GM18858 (cell line): ENCODE results near the gene TNFAIP2.

Source experiments
- ATAC-seq: cut with Tn5 transposase; IDR thresholded peaks from one replicate; pipeline ENCODE4 v1.9.1; 2021; ENCODE audit not compliant: unreplicated experiment

The TNFAIP2 gene

DNA sequence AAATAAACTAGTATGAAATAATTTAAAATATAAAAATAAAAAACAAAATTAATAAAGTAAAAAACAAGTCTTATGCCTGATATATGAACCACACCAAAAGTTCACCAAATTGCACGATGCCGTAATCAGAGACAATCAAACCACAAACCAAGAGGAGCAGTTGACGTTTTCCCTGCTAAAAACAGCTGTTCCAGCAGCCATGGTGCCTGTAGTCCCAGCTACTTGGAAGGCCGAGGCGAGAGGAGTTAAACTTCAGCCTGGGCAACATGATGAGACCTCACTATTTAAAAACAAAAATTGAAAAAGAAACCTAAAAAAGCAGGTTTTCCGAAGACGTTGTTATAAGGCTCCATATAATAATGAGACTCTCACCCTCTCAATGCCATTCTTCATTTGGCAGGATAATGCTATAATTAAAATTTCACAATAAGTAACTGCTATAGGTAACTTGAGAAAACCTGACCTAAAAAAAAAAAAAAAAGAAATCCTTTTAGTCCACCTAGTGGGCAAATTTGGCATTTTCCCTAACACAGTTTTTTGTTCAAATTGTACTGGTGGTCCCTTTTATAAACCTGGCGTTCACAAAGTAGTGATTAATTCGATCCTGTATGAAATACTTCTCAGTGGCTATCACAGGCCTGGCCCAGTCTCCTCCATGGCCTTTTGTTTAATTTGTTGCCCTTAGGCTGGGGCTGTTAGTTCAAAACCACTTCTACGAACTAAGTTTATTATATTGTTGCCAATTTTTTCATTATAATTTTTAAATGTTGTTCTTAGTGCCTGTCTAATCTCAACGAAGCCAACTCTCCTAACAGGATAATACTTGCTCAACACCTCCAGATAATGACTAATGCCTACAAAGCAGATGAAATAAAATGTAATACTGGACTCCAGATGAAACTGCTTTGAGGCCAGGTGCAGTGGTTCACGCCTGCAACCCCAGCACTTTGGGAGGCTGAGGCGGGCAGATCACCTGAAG is 62.1 kb downstream of the TNFAIP2 start:
- no peak for ATAC-seq

GRCh38 chr14:103186241-103186822 is 63.1 kb downstream of the TNFAIP2 start:
- no peak for ATAC-seq
